ENCODE data around the gene DAB1. TPM values are rescaled to one million over a fixed set of nuclear protein-coding genes. Genes with fewer than 3 reads are reported as not detected.

The DAB1 gene
- total RNA-seq, 1 donor from 2014 or later = 3.1 TPM

GRCh38 chr1:57064379-57065140 is 359.3 kb downstream of the DAB1 start:
- H3K4me3 Mint-ChIP-seq (ENCODE audit: unreplicated experiment) = no peak overlapping the region
- H3K27ac Mint-ChIP-seq (ENCODE audit: unreplicated experiment) = no peak overlapping the region
- no peaks in the 10 kb centered on the region for H3K9me3 Mint-ChIP-seq (ENCODE audit: unreplicated experiment)
- no peak for DNase-seq
- H3K27me3 Mint-ChIP-seq (ENCODE audit: unreplicated experiment) = no peaks in the 10 kb centered on the region
- no peak for TF ChIP-seq CTCF (IDR thresholded peaks at IDR 0.05; ENCODE audit: partially characterized antibody, unreplicated experiment)
- no peaks in the 10 kb centered on the region for H3K4me1 Mint-ChIP-seq (ENCODE audit: low read depth, unreplicated experiment)
- no peaks in the 10 kb centered on the region for H3K36me3 Mint-ChIP-seq (ENCODE audit: unreplicated experiment)

GRCh38 chr1:57063406-57064125 is 360.3 kb downstream of the DAB1 start:
- no peaks in the 10 kb centered on the region for H3K4me1 Mint-ChIP-seq (ENCODE audit: low read depth, unreplicated experiment)
- H3K27me3 Mint-ChIP-seq (ENCODE audit: unreplicated experiment) = peaks cover 2% of the 10 kb centered on the region
- TF ChIP-seq CTCF (IDR thresholded peaks at IDR 0.05; ENCODE audit: partially characterized antibody, unreplicated experiment) = no peak
- no peaks in the 10 kb centered on the region for H3K36me3 Mint-ChIP-seq (ENCODE audit: unreplicated experiment)
- H3K4me3 Mint-ChIP-seq (ENCODE audit: unreplicated experiment) = no peak overlapping the region
- H3K9me3 Mint-ChIP-seq (ENCODE audit: unreplicated experiment) = no peaks in the 10 kb centered on the region
- no peak for DNase-seq
- H3K27ac Mint-ChIP-seq (ENCODE audit: unreplicated experiment) = no peak overlapping the region

- Mint-ChIP-seq H3K36me3 (ENCODE audit: unreplicated experiment) (no peaks in the 10 kb centered on the region), H3K4me3 (ENCODE audit: unreplicated experiment) (no peak overlapping the region), H3K27ac (ENCODE audit: unreplicated experiment) (no peak overlapping the region), H3K27me3 (ENCODE audit: unreplicated experiment) (peaks cover 2% of the 10 kb centered on the region), H3K4me1 (ENCODE audit: low read depth, unreplicated experiment) (no peaks in the 10 kb centered on the region), H3K9me3 (ENCODE audit: unreplicated experiment) (peaks cover 2% of the 10 kb centered on the region)
- DNase-seq = no peak
- no peak for TF ChIP-seq CTCF (IDR thresholded peaks at IDR 0.05; ENCODE audit: partially characterized antibody, unreplicated experiment)
These were observed 362.5 kb downstream of the DAB1 start for GRCh38 chr1:57061369-57061768.

- no peaks in the 10 kb centered on the region for H3K36me3 Mint-ChIP-seq (ENCODE audit: unreplicated experiment)
- no peak overlapping the region for H3K27ac Mint-ChIP-seq (ENCODE audit: unreplicated experiment)
- H3K4me1 Mint-ChIP-seq (ENCODE audit: low read depth, unreplicated experiment) = no peaks in the 10 kb centered on the region
- H3K9me3 Mint-ChIP-seq (ENCODE audit: unreplicated experiment) = peaks cover 2% of the 10 kb centered on the region
- peaks cover 2% of the 10 kb centered on the region for H3K27me3 Mint-ChIP-seq (ENCODE audit: unreplicated experiment)
- no peak for TF ChIP-seq CTCF (IDR thresholded peaks at IDR 0.05; ENCODE audit: partially characterized antibody, unreplicated experiment)
- H3K4me3 Mint-ChIP-seq (ENCODE audit: unreplicated experiment) = no peak overlapping the region
- no peak for DNase-seq
These were observed 363.4 kb downstream of the DAB1 start for GRCh38 chr1:57060451-57060850.

Measured in glutamatergic neuron (in vitro differentiated cells).